ENCODE data around the gene RABEP2.

- no peak for TF ChIP-seq CTCF (conservative IDR thresholded peaks at IDR 0.05; ENCODE audit: low read depth, low read length)
- TF ChIP-seq EZH2 (IDR thresholded peaks at IDR 0.05; ENCODE audit: borderline replicate concordance, low read depth, low read length, poor library complexity, severe bottlenecking), result no peak
Measured at GRCh38 chr16:28883221-28883996, 41.6 kb downstream of the RABEP2 start.
